Kasumi-1 (cell line): ENCODE data around the gene DHRS4.
"Not testable (repeated sequence)": the region's sequence is repeated elsewhere in the genome, so short reads cannot be mapped to it uniquely, and the experiment has no call there.

Experiments used
- DNase-seq, 2 experiments: peaks; one replicate each; lab custom pipeline; 2025; lab: John Stamatoyannopoulos, UW

Gene DHRS4

GRCh38 chr14:23941230-23941629, 12.3 kb upstream of the DHRS4 start:
- DNase-seq: no peak

- DNase-seq: no peak
These were observed 11.9 kb upstream of the DHRS4 start for GRCh38 chr14:23941669-23942068.

GRCh38 chr14:23942587-23942986, 11.0 kb upstream of the DHRS4 start:
- DNase-seq: no peak

GRCh38 chr14:23949069-23949468, 4.5 kb upstream of the DHRS4 start:
- not testable (repeated sequence) for DNase-seq

GRCh38 chr14:23950411-23951135, 3.0 kb upstream of the DHRS4 start:
- no peak for DNase-seq

- not testable (repeated sequence) for DNase-seq
These were observed 2.5 kb upstream of the DHRS4 start for GRCh38 chr14:23951136-23951466.

GRCh38 chr14:23951590-23952201, 1.9 kb upstream of the DHRS4 start:
- DNase-seq: no peak

GRCh38 chr14:23953116-23953463, 480 bp upstream of the DHRS4 start:
- DNase-seq: not testable (repeated sequence)

- DNase-seq: not testable (repeated sequence)
These were observed 677 bp downstream of the DHRS4 start for GRCh38 chr14:23954279-23954614.

GRCh38 chr14:23954965-23955364, 1.4 kb downstream of the DHRS4 start:
- not testable (repeated sequence) for DNase-seq

- not testable (repeated sequence) for DNase-seq
These were observed 2.2 kb downstream of the DHRS4 start for GRCh38 chr14:23955811-23956210.

GRCh38 chr14:23957913-23958569, 4.5 kb downstream of the DHRS4 start:
- DNase-seq: not testable (repeated sequence)

- DNase-seq: not testable (repeated sequence)
These were observed 7.3 kb downstream of the DHRS4 start for GRCh38 chr14:23960899-23961298.

GRCh38 chr14:23961704-23962103, 8.1 kb downstream of the DHRS4 start:
- DNase-seq: not testable (repeated sequence)

- not testable (repeated sequence) for DNase-seq
These were observed 15.5 kb downstream of the DHRS4 start for GRCh38 chr14:23969130-23969480.

GRCh38 chr14:23969481-23970282, 16.1 kb downstream of the DHRS4 start:
- not testable (repeated sequence) for DNase-seq

GRCh38 chr14:23970283-23970659, 16.7 kb downstream of the DHRS4 start:
- DNase-seq: not testable (repeated sequence)

GRCh38 chr14:23973178-23973577, 19.6 kb downstream of the DHRS4 start:
- DNase-seq: not testable (repeated sequence)

GRCh38 chr14:23974041-23974440, 20.5 kb downstream of the DHRS4 start:
- DNase-seq: not testable (repeated sequence)

GRCh38 chr14:23977208-23977607, 23.6 kb downstream of the DHRS4 start:
- not testable (repeated sequence) for DNase-seq

- not testable (repeated sequence) for DNase-seq
These were observed 28.6 kb downstream of the DHRS4 start for GRCh38 chr14:23981951-23982813.
